Measurements from ENCODE around the gene PLB1. TPM values are rescaled to one million over a fixed set of nuclear protein-coding genes. Genes with fewer than 3 reads are reported as not detected.

Gene PLB1
- polyA plus RNA-seq, 2 of the 4 experiments (the other 2 are of a cell fraction): 0.26 to 1.4 TPM

GRCh38 chr2:28616396-28616999, 120.6 kb downstream of the PLB1 start (continued):
- no peak for TF ChIP-seq GATA3 (IDR thresholded peaks at IDR 0.05; ENCODE audit: borderline replicate concordance)

- Histone ChIP-seq H3K4me3 (no peak overlapping the region), H3K9me3 (no peaks in the 10 kb centered on the region), H3K4me2 (no peak overlapping the region), H3K4me1 (peaks cover 11% of the 10 kb centered on the region), H3K27ac (no peak overlapping the region; a peak in 1 of 6 replicates)
- 81% methylated on average over 3 of the region's 3 CpGs for WGBS (ENCODE audit: missing lambda C conversion rate)
- ChIA-PET CTCF (interaction anchor here (0.9 to 2.8 kb wide), 9 partner anchors 10 to 136 kb away, joined by 3 to 16 read pairs (median 4); partner anchors contain the start of gene PPP1CB), POLR2A (no interaction called here)
- TF ChIP-seq HES2 (IDR thresholded peaks at IDR 0.05): no peak
- no peak for TF ChIP-seq ZNF302 (CRISPR knock-in tag; IDR thresholded peaks at IDR 0.05)
- TF ChIP-seq EP300 (IDR thresholded peaks at IDR 0.05): no peak
- TF ChIP-seq POLR2AphosphoS2 (conservative IDR thresholded peaks at IDR 0.05; ENCODE audit: low read length): no peak
- no peak for TF ChIP-seq JUNB (IDR thresholded peaks at IDR 0.05)
- no peak for TF ChIP-seq SREBF2 (IDR thresholded peaks at IDR 0.05)
- TF ChIP-seq NFE2L2 (conservative IDR thresholded peaks at IDR 0.05; ENCODE audit: low read length): no peak
- no peak for TF ChIP-seq E2F6 (IDR thresholded peaks at IDR 0.05; ENCODE audit: borderline replicate concordance, low read depth)
- no peak for TF ChIP-seq FOSB (CRISPR knock-in tag; IDR thresholded peaks at IDR 0.05)
- TF ChIP-seq GATA3 (IDR thresholded peaks at IDR 0.05; ENCODE audit: borderline replicate concordance): no peak
- TF ChIP-seq REST (IDR thresholded peaks at IDR 0.05): no peak
- TF ChIP-seq CEBPB (IDR thresholded peaks at IDR 0.05): no peak
- no peak for TF ChIP-seq FOSL2 (IDR thresholded peaks at IDR 0.05)
- TF ChIP-seq FOSL2 (CRISPR knock-in tag; IDR thresholded peaks at IDR 0.05): no peak
- TF ChIP-seq MAFK (IDR thresholded peaks at IDR 0.05; ENCODE audit: partially characterized antibody): no peak
- TF ChIP-seq TP53 (CRISPR knock-in tag; IDR thresholded peaks at IDR 0.05): no peak
- TF ChIP-seq CHD4 (IDR thresholded peaks at IDR 0.05; ENCODE audit: borderline replicate concordance): no peak
- no peak for TF ChIP-seq ZC3H11A (IDR thresholded peaks at IDR 0.05)
- TF ChIP-seq EHMT2 (IDR thresholded peaks at IDR 0.05; ENCODE audit: low read depth): no peak
- no peak for TF ChIP-seq RARB (CRISPR knock-in tag; IDR thresholded peaks at IDR 0.05)
- DNase-seq (ENCODE audit: low read depth in 1 of 2, low spot score in 1 of 2) (no peak), ATAC-seq (no peak), FAIRE-seq (no peak)
Observed at GRCh38 chr2:28617502-28618184, 121.8 kb downstream of the PLB1 start.

Measured in A549 (cell line).